ENCODE data around the gene QDPR.
A peak's percentile ranks its signal among the peaks of the same experiment; 100 is the strongest.

The QDPR gene

GRCh38 chr4:17494258-17495190, 17.4 kb downstream of the QDPR start:
- no peak for TF ChIP-seq JUND (IDR thresholded peaks at IDR 0.05; ENCODE audit: low read depth)
- in situ Hi-C loops (cut with HindIII; ENCODE audit: low pct_unique_long_range_greater_than_20kb, low sequenced_read_pairs): no loop called here
- DNase-seq (ENCODE audit: low read depth in 1 of 2, low spot score in 1 of 2): no peak

GRCh38 chr4:17493619-17494018, 18.3 kb downstream of the QDPR start:
- in situ Hi-C loops (cut with HindIII; ENCODE audit: low pct_unique_long_range_greater_than_20kb, low sequenced_read_pairs): no loop called here
- no peak for DNase-seq (ENCODE audit: low read depth in 1 of 2, low spot score in 1 of 2)
- no peak for TF ChIP-seq JUND (IDR thresholded peaks at IDR 0.05; ENCODE audit: low read depth)

- TF ChIP-seq JUND (IDR thresholded peaks at IDR 0.05; ENCODE audit: low read depth): no peak
- in situ Hi-C loops (cut with HindIII; ENCODE audit: low pct_unique_long_range_greater_than_20kb, low sequenced_read_pairs): no loop called here
- no peak for DNase-seq (ENCODE audit: low read depth in 1 of 2, low spot score in 1 of 2)
Observed at GRCh38 chr4:17492876-17493275, 19.0 kb downstream of the QDPR start.

- DNase-seq (ENCODE audit: low read depth in 1 of 2, low spot score in 1 of 2): no peak
- TF ChIP-seq JUND (IDR thresholded peaks at IDR 0.05; ENCODE audit: low read depth): no peak
- in situ Hi-C loops (cut with HindIII; ENCODE audit: low pct_unique_long_range_greater_than_20kb, low sequenced_read_pairs): no loop called here
Observed at GRCh38 chr4:17492058-17492741, 19.7 kb downstream of the QDPR start.

- TF ChIP-seq JUND (IDR thresholded peaks at IDR 0.05; ENCODE audit: low read depth): no peak
- no peak for DNase-seq (ENCODE audit: low read depth in 1 of 2, low spot score in 1 of 2)
- in situ Hi-C loops (cut with HindIII; ENCODE audit: low pct_unique_long_range_greater_than_20kb, low sequenced_read_pairs): no loop called here
Observed at GRCh38 chr4:17491196-17491595, 20.7 kb downstream of the QDPR start.

- peak; percentile 48 to 66 for DNase-seq (ENCODE audit: low read depth in 1 of 2, low spot score in 1 of 2)
- in situ Hi-C loops (cut with HindIII; ENCODE audit: low pct_unique_long_range_greater_than_20kb, low sequenced_read_pairs): no loop called here
- TF ChIP-seq JUND (IDR thresholded peaks at IDR 0.05; ENCODE audit: low read depth): peak; percentile 40; the same call in 1 of the 2 replicates
Observed at GRCh38 chr4:17490575-17491059, 21.3 kb downstream of the QDPR start.

- no peak for DNase-seq (ENCODE audit: low read depth in 1 of 2, low spot score in 1 of 2)
- in situ Hi-C loops (cut with HindIII; ENCODE audit: low pct_unique_long_range_greater_than_20kb, low sequenced_read_pairs): no loop called here
- no peak for TF ChIP-seq JUND (IDR thresholded peaks at IDR 0.05; ENCODE audit: low read depth)
Observed at GRCh38 chr4:17489721-17490120, 22.2 kb downstream of the QDPR start.

- in situ Hi-C loops (cut with HindIII; ENCODE audit: low pct_unique_long_range_greater_than_20kb, low sequenced_read_pairs): no loop called here
- no peak for DNase-seq (ENCODE audit: low read depth in 1 of 2, low spot score in 1 of 2)
- TF ChIP-seq JUND (IDR thresholded peaks at IDR 0.05; ENCODE audit: low read depth): no peak
Observed at GRCh38 chr4:17489123-17489522, 22.8 kb downstream of the QDPR start.

- DNase-seq (ENCODE audit: low read depth in 1 of 2, low spot score in 1 of 2): no peak
- no peak for TF ChIP-seq JUND (IDR thresholded peaks at IDR 0.05; ENCODE audit: low read depth)
- in situ Hi-C loops (cut with HindIII; ENCODE audit: low pct_unique_long_range_greater_than_20kb, low sequenced_read_pairs): no loop called here
Observed at GRCh38 chr4:17482716-17483115, 29.2 kb downstream of the QDPR start.

- in situ Hi-C loops (cut with HindIII; ENCODE audit: low pct_unique_long_range_greater_than_20kb, low sequenced_read_pairs): no loop called here
- no peak for DNase-seq (ENCODE audit: low read depth in 1 of 2, low spot score in 1 of 2)
- no peak for TF ChIP-seq JUND (IDR thresholded peaks at IDR 0.05; ENCODE audit: low read depth)
Observed at GRCh38 chr4:17480955-17481354, 30.9 kb downstream of the QDPR start.

GRCh38 chr4:17480210-17480927, 31.5 kb downstream of the QDPR start:
- no peak for DNase-seq (ENCODE audit: low read depth in 1 of 2, low spot score in 1 of 2)
- in situ Hi-C loops (cut with HindIII; ENCODE audit: low pct_unique_long_range_greater_than_20kb, low sequenced_read_pairs): no loop called here
- no peak for TF ChIP-seq JUND (IDR thresholded peaks at IDR 0.05; ENCODE audit: low read depth)

GRCh38 chr4:17477774-17478472, 34.0 kb downstream of the QDPR start:
- in situ Hi-C loops (cut with HindIII; ENCODE audit: low pct_unique_long_range_greater_than_20kb, low sequenced_read_pairs): no loop called here
- no peak for TF ChIP-seq JUND (IDR thresholded peaks at IDR 0.05; ENCODE audit: low read depth)
- no peak for DNase-seq (ENCODE audit: low read depth in 1 of 2, low spot score in 1 of 2)

Measured in T47D (cell line).